ENCODE data around the gene NME9. TPM values are rescaled to one million over a fixed set of nuclear protein-coding genes. Genes with fewer than 3 reads are reported as not detected.

NME9 gene
- total RNA-seq, 1 experiment from 2014 or later: not detected

DNA sequence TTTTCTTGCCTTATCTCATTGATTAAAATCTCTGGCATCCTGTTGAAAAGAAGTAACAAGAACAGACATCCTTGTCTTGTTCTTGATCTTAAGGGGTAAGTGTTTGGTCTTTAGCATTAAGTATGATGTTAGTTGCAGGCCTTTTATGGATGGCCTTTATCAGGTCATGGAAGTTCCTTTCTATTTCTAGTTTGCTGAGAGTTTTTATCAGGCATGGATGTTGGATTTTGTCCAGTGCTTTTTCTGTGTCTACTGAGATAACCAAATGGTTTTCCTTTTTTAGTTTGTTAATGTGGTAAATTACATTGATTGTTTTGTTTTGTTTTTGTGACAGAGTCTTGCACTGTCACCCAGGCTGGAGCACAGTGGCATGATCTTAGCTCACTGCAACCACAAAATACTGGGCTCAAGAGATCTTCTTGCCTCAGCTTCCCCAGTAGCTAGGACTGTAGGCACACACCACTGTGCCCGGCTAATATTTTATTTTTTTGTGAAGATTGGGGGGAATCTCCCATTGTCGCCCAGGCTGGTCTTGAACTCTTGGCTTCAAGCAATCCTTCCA is 45.0 kb upstream of the NME9 start:
- Histone ChIP-seq H3K36me3 (ENCODE audit: control insufficient read depth, insufficient read depth, low read length) (no peaks in the 10 kb centered on the region), H3K27ac (ENCODE audit: low read length) (no peak overlapping the region), H3K27me3 (ENCODE audit: control insufficient read depth, insufficient read depth, low read length) (no peaks in the 10 kb centered on the region; the same call in 1 of the 2 replicates), H3K9me3 (ENCODE audit: control insufficient read depth, insufficient read depth, low read depth, low read length) (no peaks in the 10 kb centered on the region), H3K4me3 (ENCODE audit: low read depth in 2 of 2, low read length in 2 of 2) (no peak overlapping the region), H3K4me1 (ENCODE audit: control insufficient read depth, insufficient read depth, low read length) (no peaks in the 10 kb centered on the region)
- no peak for DNase-seq (ENCODE audit: low read depth, low spot score)
- POLR2A ChIA-PET: no interaction called here
- TF ChIP-seq TCF7L2 (IDR thresholded peaks at IDR 0.05; ENCODE audit: low read depth, low read length): no peak
- TF ChIP-seq, protein P1, sequence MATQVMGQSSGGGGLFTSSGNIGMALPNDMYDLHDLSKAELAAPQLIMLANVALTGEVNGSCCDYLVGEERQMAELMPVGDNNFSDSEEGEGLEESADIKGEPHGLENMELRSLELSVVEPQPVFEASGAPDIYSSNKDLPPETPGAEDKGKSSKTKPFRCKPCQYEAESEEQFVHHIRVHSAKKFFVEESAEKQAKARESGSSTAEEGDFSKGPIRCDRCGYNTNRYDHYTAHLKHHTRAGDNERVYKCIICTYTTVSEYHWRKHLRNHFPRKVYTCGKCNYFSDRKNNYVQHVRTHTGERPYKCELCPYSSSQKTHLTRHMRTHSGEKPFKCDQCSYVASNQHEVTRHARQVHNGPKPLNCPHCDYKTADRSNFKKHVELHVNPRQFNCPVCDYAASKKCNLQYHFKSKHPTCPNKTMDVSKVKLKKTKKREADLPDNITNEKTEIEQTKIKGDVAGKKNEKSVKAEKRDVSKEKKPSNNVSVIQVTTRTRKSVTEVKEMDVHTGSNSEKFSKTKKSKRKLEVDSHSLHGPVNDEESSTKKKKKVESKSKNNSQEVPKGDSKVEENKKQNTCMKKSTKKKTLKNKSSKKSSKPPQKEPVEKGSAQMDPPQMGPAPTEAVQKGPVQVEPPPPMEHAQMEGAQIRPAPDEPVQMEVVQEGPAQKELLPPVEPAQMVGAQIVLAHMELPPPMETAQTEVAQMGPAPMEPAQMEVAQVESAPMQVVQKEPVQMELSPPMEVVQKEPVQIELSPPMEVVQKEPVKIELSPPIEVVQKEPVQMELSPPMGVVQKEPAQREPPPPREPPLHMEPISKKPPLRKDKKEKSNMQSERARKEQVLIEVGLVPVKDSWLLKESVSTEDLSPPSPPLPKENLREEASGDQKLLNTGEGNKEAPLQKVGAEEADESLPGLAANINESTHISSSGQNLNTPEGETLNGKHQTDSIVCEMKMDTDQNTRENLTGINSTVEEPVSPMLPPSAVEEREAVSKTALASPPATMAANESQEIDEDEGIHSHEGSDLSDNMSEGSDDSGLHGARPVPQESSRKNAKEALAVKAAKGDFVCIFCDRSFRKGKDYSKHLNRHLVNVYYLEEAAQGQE (IDR thresholded peaks at IDR 0.05; ENCODE audit: insufficient read depth in 1 of 2, low read depth in 2 of 2, low read length in 1 of 2): no peak
- TF ChIP-seq SIN3A (IDR thresholded peaks at IDR 0.05; ENCODE audit: borderline replicate concordance, insufficient read depth, low read depth, low read length): no peak
- TF ChIP-seq POLR2AphosphoS5 (IDR thresholded peaks at IDR 0.05; ENCODE audit: low read depth, low read length): no peak
- TF ChIP-seq, protein P2, sequence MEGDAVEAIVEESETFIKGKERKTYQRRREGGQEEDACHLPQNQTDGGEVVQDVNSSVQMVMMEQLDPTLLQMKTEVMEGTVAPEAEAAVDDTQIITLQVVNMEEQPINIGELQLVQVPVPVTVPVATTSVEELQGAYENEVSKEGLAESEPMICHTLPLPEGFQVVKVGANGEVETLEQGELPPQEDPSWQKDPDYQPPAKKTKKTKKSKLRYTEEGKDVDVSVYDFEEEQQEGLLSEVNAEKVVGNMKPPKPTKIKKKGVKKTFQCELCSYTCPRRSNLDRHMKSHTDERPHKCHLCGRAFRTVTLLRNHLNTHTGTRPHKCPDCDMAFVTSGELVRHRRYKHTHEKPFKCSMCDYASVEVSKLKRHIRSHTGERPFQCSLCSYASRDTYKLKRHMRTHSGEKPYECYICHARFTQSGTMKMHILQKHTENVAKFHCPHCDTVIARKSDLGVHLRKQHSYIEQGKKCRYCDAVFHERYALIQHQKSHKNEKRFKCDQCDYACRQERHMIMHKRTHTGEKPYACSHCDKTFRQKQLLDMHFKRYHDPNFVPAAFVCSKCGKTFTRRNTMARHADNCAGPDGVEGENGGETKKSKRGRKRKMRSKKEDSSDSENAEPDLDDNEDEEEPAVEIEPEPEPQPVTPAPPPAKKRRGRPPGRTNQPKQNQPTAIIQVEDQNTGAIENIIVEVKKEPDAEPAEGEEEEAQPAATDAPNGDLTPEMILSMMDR (IDR thresholded peaks at IDR 0.05): no peak
- CTCF ChIA-PET: no interaction called here
- in situ Hi-C loops (cut with HindIII; ENCODE audit: low pct_unique_long_range_greater_than_20kb, low sequenced_read_pairs): no loop called here
- no TSS peak for BruUV-seq (replicated peaks)
- intact Hi-C loops (cut with micrococcal nuclease; ENCODE audit: unreplicated experiment): no loop called here
- ATAC-seq: no peak

DNA sequence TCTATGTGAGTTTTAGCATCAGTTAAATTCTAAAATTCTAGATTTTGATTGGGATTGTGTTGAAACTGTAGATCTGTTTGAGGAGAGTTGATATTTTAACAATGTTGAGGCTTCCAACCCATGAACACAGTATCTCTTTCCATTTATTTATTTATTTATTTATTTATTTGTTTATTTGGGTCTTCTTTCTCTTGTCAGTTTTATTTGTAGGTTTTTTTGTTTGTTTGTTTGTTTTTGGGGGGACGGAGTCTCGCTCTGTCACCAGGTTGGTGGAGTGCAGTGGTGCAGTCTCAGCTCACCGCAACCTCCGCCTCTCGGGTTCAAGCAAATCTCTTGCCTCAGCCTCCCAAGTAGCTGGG is 44.1 kb upstream of the NME9 start:
- CTCF ChIA-PET: no interaction called here

More for the DNA sequence above, 44.1 kb upstream of the NME9 start:
- no peaks in the 10 kb centered on the region; the same call in 1 of the 2 replicates for H3K27me3 ChIP-seq (ENCODE audit: control insufficient read depth, insufficient read depth, low read length)
- no peak overlapping the region for H3K4me3 ChIP-seq (ENCODE audit: low read depth in 2 of 2, low read length in 2 of 2)
- H3K27ac ChIP-seq (ENCODE audit: low read length): no peak overlapping the region
- POLR2A ChIA-PET: no interaction called here
- in situ Hi-C loops (cut with HindIII; ENCODE audit: low pct_unique_long_range_greater_than_20kb, low sequenced_read_pairs): no loop called here
- no peaks in the 10 kb centered on the region for H3K4me1 ChIP-seq (ENCODE audit: control insufficient read depth, insufficient read depth, low read length)
- no peaks in the 10 kb centered on the region for H3K9me3 ChIP-seq (ENCODE audit: control insufficient read depth, insufficient read depth, low read depth, low read length)
- intact Hi-C loops (cut with micrococcal nuclease; ENCODE audit: unreplicated experiment): no loop called here
- TF ChIP-seq, protein P1 (IDR thresholded peaks at IDR 0.05; ENCODE audit: insufficient read depth in 1 of 2, low read depth in 2 of 2, low read length in 1 of 2): no peak
- no peak for TF ChIP-seq POLR2AphosphoS5 (IDR thresholded peaks at IDR 0.05; ENCODE audit: low read depth, low read length)
- no peak for TF ChIP-seq SIN3A (IDR thresholded peaks at IDR 0.05; ENCODE audit: borderline replicate concordance, insufficient read depth, low read depth, low read length)
- no peak for TF ChIP-seq TCF7L2 (IDR thresholded peaks at IDR 0.05; ENCODE audit: low read depth, low read length)
- TF ChIP-seq, protein P2 (IDR thresholded peaks at IDR 0.05): no peak
- no peak for ATAC-seq
- no peaks in the 10 kb centered on the region for H3K36me3 ChIP-seq (ENCODE audit: control insufficient read depth, insufficient read depth, low read length)
- no peak for DNase-seq (ENCODE audit: low read depth, low spot score)
- BruUV-seq (replicated peaks): no TSS peak

All from Panc1 (cell line).